ENCODE data around the gene SLC22A5.

DNA sequence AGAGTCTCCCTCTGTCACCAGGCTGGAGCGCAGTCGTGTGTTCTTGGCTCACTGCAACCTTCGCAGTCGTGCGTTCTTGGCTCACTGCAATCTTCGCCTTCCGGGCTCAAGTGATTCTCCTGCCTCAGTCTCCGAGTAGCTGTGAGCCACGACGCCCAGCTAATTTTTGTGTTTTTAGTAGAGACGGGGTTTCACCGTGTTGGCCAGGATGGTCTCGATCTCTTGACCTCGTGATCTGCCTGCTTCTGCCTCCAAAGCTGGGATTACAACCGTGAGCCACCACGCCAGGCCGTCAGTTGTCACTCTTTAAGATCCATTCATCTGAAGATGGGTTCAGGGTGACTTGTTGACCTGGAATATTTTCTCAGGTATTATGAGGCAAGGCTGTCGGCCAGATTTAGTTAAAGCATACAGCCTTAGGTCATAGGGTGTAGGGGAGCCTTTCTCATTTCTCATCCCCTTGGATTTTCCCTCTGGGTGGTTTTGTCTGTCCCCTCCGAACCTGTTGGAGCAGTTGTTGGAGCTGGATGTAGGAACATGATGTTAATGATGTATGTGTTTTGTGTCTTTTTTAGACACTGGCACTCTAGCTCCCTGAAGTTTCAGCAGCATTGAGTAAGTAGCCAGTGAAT, 1.6 kb downstream of the SLC22A5 start:
- TF ChIP-seq, protein P1, sequence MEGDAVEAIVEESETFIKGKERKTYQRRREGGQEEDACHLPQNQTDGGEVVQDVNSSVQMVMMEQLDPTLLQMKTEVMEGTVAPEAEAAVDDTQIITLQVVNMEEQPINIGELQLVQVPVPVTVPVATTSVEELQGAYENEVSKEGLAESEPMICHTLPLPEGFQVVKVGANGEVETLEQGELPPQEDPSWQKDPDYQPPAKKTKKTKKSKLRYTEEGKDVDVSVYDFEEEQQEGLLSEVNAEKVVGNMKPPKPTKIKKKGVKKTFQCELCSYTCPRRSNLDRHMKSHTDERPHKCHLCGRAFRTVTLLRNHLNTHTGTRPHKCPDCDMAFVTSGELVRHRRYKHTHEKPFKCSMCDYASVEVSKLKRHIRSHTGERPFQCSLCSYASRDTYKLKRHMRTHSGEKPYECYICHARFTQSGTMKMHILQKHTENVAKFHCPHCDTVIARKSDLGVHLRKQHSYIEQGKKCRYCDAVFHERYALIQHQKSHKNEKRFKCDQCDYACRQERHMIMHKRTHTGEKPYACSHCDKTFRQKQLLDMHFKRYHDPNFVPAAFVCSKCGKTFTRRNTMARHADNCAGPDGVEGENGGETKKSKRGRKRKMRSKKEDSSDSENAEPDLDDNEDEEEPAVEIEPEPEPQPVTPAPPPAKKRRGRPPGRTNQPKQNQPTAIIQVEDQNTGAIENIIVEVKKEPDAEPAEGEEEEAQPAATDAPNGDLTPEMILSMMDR (conservative IDR thresholded peaks at IDR 0.05; ENCODE audit: low read length): no peak
- no peak for TF ChIP-seq EZH2phosphoT487 (IDR thresholded peaks at IDR 0.05; ENCODE audit: borderline replicate concordance)
